Measurements from ENCODE around the gene FYN. TPM values are rescaled to one million over a fixed set of nuclear protein-coding genes. Genes with fewer than 3 reads are reported as not detected.

Gene FYN
- total RNA-seq, 1 experiment from 2014 or later = 34.3 TPM

- ChIA-PET CTCF (no interaction called here), POLR2A (ENCODE audit: low non-redundant PET) (no interaction called here)
- Histone ChIP-seq H3K36me3 (ENCODE audit: insufficient read depth, low read length, poor library complexity, severe bottlenecking) (no peaks in the 10 kb centered on the region), H3K4me1 (ENCODE audit: insufficient read depth, low read length, poor library complexity, severe bottlenecking) (no peaks in the 10 kb centered on the region), H3K4me3 (ENCODE audit: low read depth, low read length, poor library complexity, severe bottlenecking) (no peak overlapping the region), H3K9me3 (ENCODE audit: low read depth, low read length, poor library complexity, severe bottlenecking) (no peaks in the 10 kb centered on the region), H3K27ac (ENCODE audit: low read depth, low read length, poor library complexity, severe bottlenecking) (no peak overlapping the region), H3K27me3 (replicated peaks; ENCODE audit: insufficient read depth, low read depth, low read length, poor library complexity) (no peaks in the 10 kb centered on the region)
- no TSS peak for BruUV-seq (replicated peaks)
- TF ChIP-seq EZH2 (IDR thresholded peaks at IDR 0.05; ENCODE audit: borderline replicate concordance, low read depth, low read length, poor library complexity, severe bottlenecking) = no peak
- no peak for DNase-seq (ENCODE audit: low spot score)
- intact Hi-C loops (cut with micrococcal nuclease; ENCODE audit: unreplicated experiment) = no loop called here
These were observed 142.4 kb downstream of the FYN start for GRCh38 chr6:111730864-111731263.

- TF ChIP-seq CTCF (conservative IDR thresholded peaks at IDR 0.05; ENCODE audit: low read depth, low read length) (peak; percentile 55), EZH2 (IDR thresholded peaks at IDR 0.05; ENCODE audit: borderline replicate concordance, low read depth, low read length, poor library complexity, severe bottlenecking) (no peak)
- Histone ChIP-seq H3K27me3 (replicated peaks; ENCODE audit: insufficient read depth, low read depth, low read length, poor library complexity) (no peaks in the 10 kb centered on the region), H3K36me3 (ENCODE audit: insufficient read depth, low read length, poor library complexity, severe bottlenecking) (no peaks in the 10 kb centered on the region), H3K4me3 (ENCODE audit: low read depth, low read length, poor library complexity, severe bottlenecking) (no peak overlapping the region), H3K4me1 (ENCODE audit: insufficient read depth, low read length, poor library complexity, severe bottlenecking) (peaks cover 1% of the 10 kb centered on the region), H3K9me3 (ENCODE audit: low read depth, low read length, poor library complexity, severe bottlenecking) (no peaks in the 10 kb centered on the region), H3K27ac (ENCODE audit: low read depth, low read length, poor library complexity, severe bottlenecking) (no peak overlapping the region)
- ChIA-PET CTCF (no interaction called here), POLR2A (ENCODE audit: low non-redundant PET) (no interaction called here)
- intact Hi-C loops (cut with micrococcal nuclease; ENCODE audit: unreplicated experiment) = loop anchor here (10.0 kb wide), 1 partner anchor 157 kb away; no protein-coding TSS in a partner anchor
- DNase-seq (ENCODE audit: low spot score) = peak; percentile 67
- BruUV-seq (replicated peaks) = no TSS peak
These were observed 145.4 kb downstream of the FYN start for GRCh38 chr6:111727802-111728201.

GRCh38 chr6:111727041-111727440 lies 146.2 kb downstream of the FYN start:
- intact Hi-C loops (cut with micrococcal nuclease; ENCODE audit: unreplicated experiment) = loop anchor here (10.0 kb wide), 1 partner anchor 158 kb away; no protein-coding TSS in a partner anchor
- no peaks in the 10 kb centered on the region for H3K36me3 ChIP-seq (ENCODE audit: insufficient read depth, low read length, poor library complexity, severe bottlenecking)
- no peaks in the 10 kb centered on the region for H3K9me3 ChIP-seq (ENCODE audit: low read depth, low read length, poor library complexity, severe bottlenecking)
- no peak overlapping the region for H3K27ac ChIP-seq (ENCODE audit: low read depth, low read length, poor library complexity, severe bottlenecking)
- H3K4me3 ChIP-seq (ENCODE audit: low read depth, low read length, poor library complexity, severe bottlenecking) = no peak overlapping the region
- DNase-seq (ENCODE audit: low spot score) = no peak
- peaks cover 9% of the 10 kb centered on the region for H3K4me1 ChIP-seq (ENCODE audit: insufficient read depth, low read length, poor library complexity, severe bottlenecking)
- CTCF ChIA-PET = no interaction called here
- no peak for TF ChIP-seq EZH2 (IDR thresholded peaks at IDR 0.05; ENCODE audit: borderline replicate concordance, low read depth, low read length, poor library complexity, severe bottlenecking)
- no peak for TF ChIP-seq CTCF (conservative IDR thresholded peaks at IDR 0.05; ENCODE audit: low read depth, low read length)
- POLR2A ChIA-PET (ENCODE audit: low non-redundant PET) = no interaction called here
- no peaks in the 10 kb centered on the region for H3K27me3 ChIP-seq (replicated peaks; ENCODE audit: insufficient read depth, low read depth, low read length, poor library complexity)
- no TSS peak for BruUV-seq (replicated peaks)

GRCh38 chr6:111725446-111726112 lies 147.7 kb downstream of the FYN start:
- ChIA-PET POLR2A (ENCODE audit: low non-redundant PET) (no interaction called here), CTCF (no interaction called here)
- Histone ChIP-seq H3K9me3 (ENCODE audit: low read depth, low read length, poor library complexity, severe bottlenecking) (no peaks in the 10 kb centered on the region), H3K27me3 (replicated peaks; ENCODE audit: insufficient read depth, low read depth, low read length, poor library complexity) (no peaks in the 10 kb centered on the region), H3K27ac (ENCODE audit: low read depth, low read length, poor library complexity, severe bottlenecking) (no peak overlapping the region), H3K4me1 (ENCODE audit: insufficient read depth, low read length, poor library complexity, severe bottlenecking) (peaks cover 12% of the 10 kb centered on the region), H3K4me3 (ENCODE audit: low read depth, low read length, poor library complexity, severe bottlenecking) (no peak overlapping the region), H3K36me3 (ENCODE audit: insufficient read depth, low read length, poor library complexity, severe bottlenecking) (no peaks in the 10 kb centered on the region)
- TF ChIP-seq CTCF (conservative IDR thresholded peaks at IDR 0.05; ENCODE audit: low read depth, low read length) = no peak
- no peak for TF ChIP-seq EZH2 (IDR thresholded peaks at IDR 0.05; ENCODE audit: borderline replicate concordance, low read depth, low read length, poor library complexity, severe bottlenecking)
- BruUV-seq (replicated peaks) = no TSS peak
- intact Hi-C loops (cut with micrococcal nuclease; ENCODE audit: unreplicated experiment) = loop anchor here (10.0 kb wide), 1 partner anchor 159 kb away; no protein-coding TSS in a partner anchor
- no peak for DNase-seq (ENCODE audit: low spot score)
